ENCODE results near the gene PTPRR.

GRCh38 chr12:70962226-70962794 lies 41.8 kb upstream of the PTPRR start:
- TF ChIP-seq CTCF (IDR thresholded peaks at IDR 0.05) (no peak), POLR2A (IDR thresholded peaks at IDR 0.05) (no peak), POLR2AphosphoS5 (IDR thresholded peaks at IDR 0.05) (no peak)

Measured in breast epithelium (tissue), 3 donors.